ENCODE results near the gene PIK3R5. TPM values are rescaled to one million over a fixed set of nuclear protein-coding genes. Genes with fewer than 3 reads are reported as not detected.

The PIK3R5 gene
- total RNA-seq, 1 donor from 2014 or later, result 2.5 TPM

- DNase-seq, result no peak
- intact Hi-C loops (cut with micrococcal nuclease), result no loop called here
Observed at GRCh38 chr17:8956465-8956902, 9.0 kb downstream of the PIK3R5 start.

GRCh38 chr17:8955021-8955959 lies 10.2 kb downstream of the PIK3R5 start:
- intact Hi-C loops (cut with micrococcal nuclease), result no loop called here
- DNase-seq, result no peak
- ATAC-seq, result peak; percentile 67

More at GRCh38 chr17:8956465-8956902, 9.0 kb downstream of the PIK3R5 start:
- no peak for ATAC-seq

- intact Hi-C loops (cut with micrococcal nuclease), result no loop called here
- ATAC-seq (peak; percentile 86), DNase-seq (peak; percentile 67)
Observed at GRCh38 chr17:8954339-8954738, 11.2 kb downstream of the PIK3R5 start.

- intact Hi-C loops (cut with micrococcal nuclease), result no loop called here
- DNase-seq, result no peak
- peak; percentile 10 for ATAC-seq
Observed at GRCh38 chr17:8953156-8953885, 12.2 kb downstream of the PIK3R5 start.

GRCh38 chr17:8952191-8952590 lies 13.3 kb downstream of the PIK3R5 start:
- DNase-seq (no peak), ATAC-seq (no peak)

GRCh38 chr17:8951206-8951605 lies 14.3 kb downstream of the PIK3R5 start:
- intact Hi-C loops (cut with micrococcal nuclease), result no loop called here
- ATAC-seq, result no peak
- no peak for DNase-seq

More at GRCh38 chr17:8952191-8952590, 13.3 kb downstream of the PIK3R5 start:
- intact Hi-C loops (cut with micrococcal nuclease), result no loop called here

GRCh38 chr17:8949061-8949661 lies 16.3 kb downstream of the PIK3R5 start:
- intact Hi-C loops (cut with micrococcal nuclease), result no loop called here
- DNase-seq (no peak), ATAC-seq (peak; percentile 85)

- intact Hi-C loops (cut with micrococcal nuclease), result no loop called here
- DNase-seq, result no peak
- no peak for ATAC-seq
Observed at GRCh38 chr17:8948462-8948861, 17.0 kb downstream of the PIK3R5 start.

DNA sequence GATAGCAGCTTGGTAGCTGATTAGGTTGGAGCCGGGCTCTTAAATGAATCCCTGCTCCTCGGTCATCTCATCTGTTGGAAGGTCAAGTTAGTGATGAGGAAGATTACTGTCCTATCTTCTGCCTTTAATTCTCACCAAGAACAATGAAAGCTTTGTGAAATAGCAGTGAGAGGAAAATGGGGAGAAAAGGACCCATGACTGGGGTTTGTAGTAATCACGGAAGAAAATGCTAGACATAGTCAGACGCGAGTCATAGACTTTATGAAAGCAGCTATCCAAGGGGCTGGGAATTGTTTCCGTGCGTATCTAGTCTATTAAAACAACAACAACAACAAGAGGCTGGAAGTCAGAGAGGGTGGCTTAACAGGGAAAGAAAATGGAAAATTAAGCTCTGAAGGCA lies 18.3 kb downstream of the PIK3R5 start:
- ATAC-seq (no peak), DNase-seq (no peak)
- intact Hi-C loops (cut with micrococcal nuclease), result no loop called here

GRCh38 chr17:8946476-8946875 lies 19.0 kb downstream of the PIK3R5 start:
- ATAC-seq, result no peak
- no peak for DNase-seq
- intact Hi-C loops (cut with micrococcal nuclease), result no loop called here

GRCh38 chr17:8946071-8946470 lies 19.4 kb downstream of the PIK3R5 start:
- ATAC-seq, result no peak
- DNase-seq, result no peak
- intact Hi-C loops (cut with micrococcal nuclease), result no loop called here

DNA sequence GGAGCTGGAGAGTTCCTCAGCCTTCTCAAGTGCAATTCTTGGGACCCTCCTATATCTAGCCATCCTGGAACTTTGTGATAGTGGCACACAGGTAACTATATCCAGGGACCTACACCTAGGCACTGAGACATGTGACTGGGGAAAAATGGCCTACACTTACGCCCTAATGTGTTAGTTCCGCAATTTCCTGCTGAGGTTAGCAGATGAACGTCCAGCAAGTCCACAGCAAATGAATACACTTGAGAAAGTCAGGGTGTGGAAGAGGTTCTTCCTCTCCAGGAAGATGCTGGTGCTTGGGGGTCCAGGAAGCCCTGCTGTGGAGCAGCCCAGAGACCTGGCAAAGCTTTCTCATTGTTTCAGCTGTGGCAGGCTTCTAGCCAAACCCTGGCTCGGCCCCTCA lies 20.8 kb downstream of the PIK3R5 start:
- peak; percentile 35 for ATAC-seq
- DNase-seq, result no peak
- intact Hi-C loops (cut with micrococcal nuclease), result no loop called here

DNA sequence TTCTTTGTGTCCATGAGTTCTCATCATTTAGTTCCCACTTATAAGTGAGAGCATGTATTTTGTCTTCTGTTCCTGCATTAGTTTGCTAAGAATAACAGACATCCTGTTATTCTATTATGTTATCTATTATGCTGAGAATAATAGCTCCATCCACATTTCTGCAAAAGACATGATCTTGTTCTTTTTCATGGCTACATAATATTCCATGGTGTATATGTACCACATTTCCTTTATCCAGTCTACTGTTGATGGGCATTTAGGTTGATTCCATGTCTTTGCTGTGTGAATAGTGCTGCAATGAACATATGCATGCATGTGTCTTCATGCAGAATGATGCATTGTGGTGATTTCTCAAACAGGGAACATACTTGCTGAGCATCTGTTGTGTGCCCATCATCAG lies 21.4 kb downstream of the PIK3R5 start:
- intact Hi-C loops (cut with micrococcal nuclease), result no loop called here

DNA sequence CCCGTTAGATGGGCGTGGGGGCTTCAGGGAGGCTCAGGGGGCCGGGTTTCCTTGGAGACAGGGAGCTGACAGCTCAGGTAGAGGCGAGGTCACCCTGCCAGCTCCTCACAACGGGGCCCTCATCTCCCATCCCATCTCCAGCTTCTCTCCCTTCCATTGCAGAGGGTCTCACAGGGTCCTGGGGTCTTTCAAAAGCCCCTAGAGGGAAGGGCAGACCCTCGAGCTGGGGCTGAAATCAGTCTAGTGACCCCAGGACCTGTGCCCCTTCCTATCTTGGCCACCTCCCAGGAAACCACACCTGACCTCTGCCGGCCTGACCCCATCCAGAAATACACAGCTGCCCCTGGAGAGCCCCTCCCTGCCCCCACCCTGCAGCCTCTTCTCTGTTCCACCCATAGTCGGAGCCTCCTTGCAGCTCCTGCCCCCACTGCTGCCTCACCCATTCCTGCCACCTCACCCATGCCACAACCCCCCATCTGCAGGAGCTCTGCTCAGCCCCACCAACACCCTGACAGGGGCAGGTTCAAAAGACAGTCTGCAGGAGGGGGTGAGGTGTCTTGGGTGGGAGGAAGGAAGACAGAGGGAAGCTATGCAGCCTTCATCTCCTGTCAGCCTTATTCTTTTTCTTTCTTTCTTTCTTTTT lies 23.4 kb downstream of the PIK3R5 start:
- intact Hi-C loops (cut with micrococcal nuclease), result no loop called here
- no peak for ATAC-seq
- no peak for DNase-seq

More for the DNA sequence above, 21.4 kb downstream of the PIK3R5 start:
- no peak for ATAC-seq
- DNase-seq, result no peak

DNA sequence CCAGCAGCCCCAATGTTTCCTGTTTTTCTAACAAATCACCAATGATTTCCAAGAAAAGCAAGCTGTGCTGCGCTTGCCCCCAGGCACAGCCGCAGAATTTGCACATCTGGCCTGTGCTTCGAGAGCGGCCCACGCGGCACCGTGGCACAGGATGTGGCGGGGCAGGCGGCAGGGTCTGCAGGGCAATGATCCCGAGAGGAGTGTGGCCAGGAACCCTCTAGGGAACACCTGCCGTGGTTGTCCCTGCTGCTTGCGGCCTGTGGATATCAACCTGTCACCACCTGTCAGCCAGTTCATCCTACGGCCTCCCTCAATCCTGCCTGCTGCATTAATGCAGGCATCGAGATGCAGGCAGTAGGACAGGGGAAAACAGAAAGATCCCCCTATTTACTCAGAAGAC lies 24.0 kb downstream of the PIK3R5 start:
- ATAC-seq (peak; percentile 28), DNase-seq (no peak)

DNA sequence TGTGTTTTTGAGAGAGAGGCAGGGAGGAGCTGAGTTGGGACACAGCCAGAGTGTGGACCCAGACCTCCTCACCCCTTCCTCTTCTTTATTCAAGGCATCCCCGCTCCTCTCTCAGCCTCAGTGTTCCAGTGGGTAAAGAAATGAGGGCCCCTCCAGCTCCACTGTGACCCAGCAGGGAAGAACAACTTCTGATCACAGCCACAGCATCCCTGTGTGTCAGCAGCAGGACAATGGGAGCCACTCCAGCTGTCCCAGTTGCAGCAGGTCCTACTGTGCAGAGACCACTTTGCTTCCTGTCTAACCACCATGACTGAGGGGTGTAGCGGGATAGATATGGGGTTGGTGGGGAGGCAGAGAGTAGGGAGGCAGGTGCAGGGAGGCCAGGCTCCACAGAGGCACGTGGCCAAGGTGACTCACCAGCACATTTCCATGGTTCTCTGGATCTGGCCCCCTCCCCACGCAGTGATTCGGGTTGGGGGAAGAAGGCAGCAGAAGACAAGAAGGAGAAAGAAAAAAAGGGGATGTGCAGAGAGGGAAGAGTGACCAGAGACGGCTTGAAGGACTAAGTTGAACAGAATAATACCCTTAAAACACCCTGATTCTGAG lies 24.5 kb downstream of the PIK3R5 start:
- ATAC-seq, result no peak
- DNase-seq, result no peak
- intact Hi-C loops (cut with micrococcal nuclease), result no loop called here

More for the DNA sequence above, 24.0 kb downstream of the PIK3R5 start:
- intact Hi-C loops (cut with micrococcal nuclease), result no loop called here

DNA sequence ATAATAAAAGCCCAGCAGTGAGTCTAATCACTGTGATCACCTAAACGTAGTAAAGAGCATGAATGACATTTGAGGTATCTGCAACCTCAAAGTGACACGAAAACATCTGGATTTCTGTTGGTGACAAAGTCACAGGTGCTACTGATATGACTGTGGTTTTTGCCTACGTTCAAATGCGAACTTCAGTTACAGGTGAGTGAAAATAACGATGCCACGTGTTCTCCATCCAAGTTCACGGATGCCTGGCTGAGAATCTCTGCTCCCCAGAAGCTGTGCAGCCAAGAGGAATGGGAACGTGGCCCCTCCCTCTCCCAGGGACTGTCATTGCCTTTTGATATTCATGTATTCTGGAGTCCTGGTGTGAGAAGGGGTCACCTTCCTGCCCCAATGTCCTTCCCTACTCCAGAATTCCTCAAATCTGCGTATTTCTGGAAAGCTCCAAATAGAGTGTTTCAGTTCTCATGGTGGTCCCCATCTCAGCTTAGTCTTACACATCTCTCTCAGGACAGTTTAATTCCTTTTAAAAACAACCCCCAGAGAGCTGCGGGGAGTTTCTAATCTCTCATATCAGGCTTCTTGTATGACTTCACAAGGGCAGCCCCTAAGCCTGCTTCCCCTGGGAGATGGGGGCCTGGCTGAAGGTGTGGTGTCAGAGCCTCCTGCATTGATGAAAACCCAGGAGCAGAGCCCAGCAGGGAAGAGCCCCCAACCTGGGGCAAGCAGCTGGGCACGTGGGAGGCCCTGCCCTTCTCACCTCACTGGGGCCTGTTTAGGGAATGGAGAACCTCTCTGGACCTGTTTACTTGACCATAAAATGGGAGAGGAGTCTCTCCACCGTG lies 25.8 kb downstream of the PIK3R5 start:
- intact Hi-C loops (cut with micrococcal nuclease), result no loop called here
- ATAC-seq, result no peak

DNA sequence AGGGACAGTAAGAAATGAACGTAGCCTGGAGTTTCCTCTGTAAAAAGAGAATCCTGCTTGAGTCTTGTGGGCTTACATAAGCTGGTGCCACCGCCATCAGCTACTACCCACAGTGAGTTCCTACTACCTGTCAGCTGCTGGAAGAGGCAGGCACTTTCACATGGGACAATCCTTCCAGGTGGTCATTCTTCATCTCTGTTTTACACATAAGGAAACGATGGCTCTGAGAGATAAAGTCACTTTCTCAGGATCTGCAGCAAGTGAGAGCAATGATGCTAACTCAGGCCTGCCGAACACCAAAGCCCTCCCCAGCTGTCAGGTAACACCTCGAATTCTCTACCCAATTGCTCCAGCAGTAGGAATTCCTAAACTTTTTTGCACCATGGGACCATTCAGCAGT lies 26.6 kb downstream of the PIK3R5 start:
- ATAC-seq (no peak), DNase-seq (no peak)
- intact Hi-C loops (cut with micrococcal nuclease), result no loop called here

More for the DNA sequence above, 25.8 kb downstream of the PIK3R5 start:
- no peak for DNase-seq
